GM12878 (cell line): Measurements from ENCODE around the gene HCRTR2. TPM values are rescaled to one million over a fixed set of nuclear protein-coding genes. Genes with fewer than 3 reads are reported as not detected.

Experiments
- FOXK2 ChIP-seq: fragments of 450-650 bp; IDR thresholded peaks from 2 replicates; pipeline ENCODE4 v1.6.1; 2017; ENCODE audit warnings: mild to moderate bottlenecking, moderate library complexity
- KLF5 ChIP-seq: fragments of 450-650 bp; IDR thresholded peaks from 2 replicates; pipeline ENCODE4 v1.6.1; 2014; ENCODE audit warnings: mild to moderate bottlenecking; ENCODE audit not compliant: partially characterized antibody
- STAT1 ChIP-seq: fragments of 450-650 bp; conservative IDR thresholded peaks from 2 replicates; pipeline ENCODE4 v1.6.1; 2014; ENCODE audit warnings: antibody characterized with exemption, mild to moderate bottlenecking
- SUPT20H ChIP-seq: IDR thresholded peaks from 2 replicates; pipeline ENCODE4 v1.6.1; 2011; ENCODE audit warnings: low read depth, mild to moderate bottlenecking, low read length, moderate library complexity, borderline replicate concordance; ENCODE audit not compliant: control insufficient read depth
- polyA plus RNA-seq, 11 experiments: library from polyadenylated mRNA; depleted of rRNA in 4 of 11; unstranded in 6 of 11; stranded (reverse) in 5 of 11; fragments of >200 nt; fragmentation: Nextera tagmentation in 4 of 11; fragmentation: Illumina TruSeq in 1 of 11; extraction: Ambion mirVana in 4 of 11; extraction: Trizol in 1 of 11; gene quantifications; 1 replicate in 1 of 11; 2 replicates in 10 of 11; pipeline versions ENCODE4 v1.2.1 to v1.2.3, GENCODE V29; 2011 to 2016; ENCODE audit warnings: inconsistent platforms in 2 of 11, missing spikeins in 2 of 11, low read depth in 1 of 11
- total RNA-seq, 4 experiments: library from RNA; depleted of rRNA in 3 of 4; stranded (reverse); fragments of >200 nt in 3 of 4; fragmentation: Illumina TruSeq in 1 of 4; extraction: Trizol in 1 of 4; gene quantifications; 2 replicates each; pipeline versions ENCODE4 v1.2.1 to v1.2.3, GENCODE V29; 2013 to 2021
- TF ChIP-seq, protein P1 (sequence below): fragments of 450-650 bp; IDR thresholded peaks from 2 replicates; pipeline ENCODE4 v1.6.1; 2017; ENCODE audit warnings: mild to moderate bottlenecking, moderate library complexity
- TF ChIP-seq, protein P2 (sequence below): fragments of 450-650 bp; formaldehyde crosslinking; IDR thresholded peaks from 2 replicates; pipeline ENCODE4 v1.5.0; 2022; ENCODE audit warnings: mild to moderate bottlenecking, missing genetic modification characterization

Gene HCRTR2
- total and polyA plus RNA-seq, 10 of the 15 experiments (the other 5 are each of a cell fraction or from before 2014, with no cell fraction given), result not detected

DNA sequence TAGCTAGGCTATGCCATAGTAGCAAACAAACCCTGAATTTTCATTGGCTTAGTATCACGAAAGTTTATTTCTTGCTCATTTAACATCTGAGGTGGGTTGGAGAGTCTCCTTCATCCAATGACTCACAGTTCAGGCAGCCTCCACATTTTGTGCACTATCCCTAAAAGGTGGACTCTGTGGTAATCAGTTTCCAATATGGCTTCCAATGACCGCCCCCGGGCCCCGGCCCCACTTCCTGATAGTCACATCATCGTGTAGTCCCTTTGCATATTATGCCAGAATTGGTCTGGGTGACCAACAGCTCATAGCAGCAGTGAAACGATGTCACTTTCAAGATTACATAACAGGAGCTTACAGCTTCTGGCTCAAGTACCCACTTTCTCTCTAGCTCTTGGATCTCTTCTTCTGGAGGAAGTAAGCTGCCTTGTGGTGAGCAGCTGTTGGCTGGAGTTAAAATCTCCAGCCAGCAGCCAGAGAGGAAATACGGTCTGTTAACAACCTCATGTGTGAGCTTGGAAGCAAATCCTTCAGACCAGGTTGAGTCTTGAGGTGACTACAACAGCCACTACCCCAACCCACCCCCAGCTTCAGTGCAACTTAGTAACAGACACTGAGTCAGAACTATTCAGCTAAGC lies 7.8 kb downstream of the HCRTR2 start (continued):
- TF ChIP-seq FOXK2 (no peak), SUPT20H (no peak), KLF5 (no peak), STAT1 (no peak)
- TF ChIP-seq, protein P1, sequence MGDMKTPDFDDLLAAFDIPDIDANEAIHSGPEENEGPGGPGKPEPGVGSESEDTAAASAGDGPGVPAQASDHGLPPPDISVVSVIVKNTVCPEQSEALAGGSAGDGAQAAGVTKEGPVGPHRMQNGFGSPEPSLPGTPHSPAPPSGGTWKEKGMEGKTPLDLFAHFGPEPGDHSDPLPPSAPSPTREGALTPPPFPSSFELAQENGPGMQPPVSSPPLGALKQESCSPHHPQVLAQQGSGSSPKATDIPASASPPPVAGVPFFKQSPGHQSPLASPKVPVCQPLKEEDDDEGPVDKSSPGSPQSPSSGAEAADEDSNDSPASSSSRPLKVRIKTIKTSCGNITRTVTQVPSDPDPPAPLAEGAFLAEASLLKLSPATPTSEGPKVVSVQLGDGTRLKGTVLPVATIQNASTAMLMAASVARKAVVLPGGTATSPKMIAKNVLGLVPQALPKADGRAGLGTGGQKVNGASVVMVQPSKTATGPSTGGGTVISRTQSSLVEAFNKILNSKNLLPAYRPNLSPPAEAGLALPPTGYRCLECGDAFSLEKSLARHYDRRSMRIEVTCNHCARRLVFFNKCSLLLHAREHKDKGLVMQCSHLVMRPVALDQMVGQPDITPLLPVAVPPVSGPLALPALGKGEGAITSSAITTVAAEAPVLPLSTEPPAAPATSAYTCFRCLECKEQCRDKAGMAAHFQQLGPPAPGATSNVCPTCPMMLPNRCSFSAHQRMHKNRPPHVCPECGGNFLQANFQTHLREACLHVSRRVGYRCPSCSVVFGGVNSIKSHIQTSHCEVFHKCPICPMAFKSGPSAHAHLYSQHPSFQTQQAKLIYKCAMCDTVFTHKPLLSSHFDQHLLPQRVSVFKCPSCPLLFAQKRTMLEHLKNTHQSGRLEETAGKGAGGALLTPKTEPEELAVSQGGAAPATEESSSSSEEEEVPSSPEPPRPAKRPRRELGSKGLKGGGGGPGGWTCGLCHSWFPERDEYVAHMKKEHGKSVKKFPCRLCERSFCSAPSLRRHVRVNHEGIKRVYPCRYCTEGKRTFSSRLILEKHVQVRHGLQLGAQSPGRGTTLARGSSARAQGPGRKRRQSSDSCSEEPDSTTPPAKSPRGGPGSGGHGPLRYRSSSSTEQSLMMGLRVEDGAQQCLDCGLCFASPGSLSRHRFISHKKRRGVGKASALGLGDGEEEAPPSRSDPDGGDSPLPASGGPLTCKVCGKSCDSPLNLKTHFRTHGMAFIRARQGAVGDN, result no peak
- TF ChIP-seq, protein P2, sequence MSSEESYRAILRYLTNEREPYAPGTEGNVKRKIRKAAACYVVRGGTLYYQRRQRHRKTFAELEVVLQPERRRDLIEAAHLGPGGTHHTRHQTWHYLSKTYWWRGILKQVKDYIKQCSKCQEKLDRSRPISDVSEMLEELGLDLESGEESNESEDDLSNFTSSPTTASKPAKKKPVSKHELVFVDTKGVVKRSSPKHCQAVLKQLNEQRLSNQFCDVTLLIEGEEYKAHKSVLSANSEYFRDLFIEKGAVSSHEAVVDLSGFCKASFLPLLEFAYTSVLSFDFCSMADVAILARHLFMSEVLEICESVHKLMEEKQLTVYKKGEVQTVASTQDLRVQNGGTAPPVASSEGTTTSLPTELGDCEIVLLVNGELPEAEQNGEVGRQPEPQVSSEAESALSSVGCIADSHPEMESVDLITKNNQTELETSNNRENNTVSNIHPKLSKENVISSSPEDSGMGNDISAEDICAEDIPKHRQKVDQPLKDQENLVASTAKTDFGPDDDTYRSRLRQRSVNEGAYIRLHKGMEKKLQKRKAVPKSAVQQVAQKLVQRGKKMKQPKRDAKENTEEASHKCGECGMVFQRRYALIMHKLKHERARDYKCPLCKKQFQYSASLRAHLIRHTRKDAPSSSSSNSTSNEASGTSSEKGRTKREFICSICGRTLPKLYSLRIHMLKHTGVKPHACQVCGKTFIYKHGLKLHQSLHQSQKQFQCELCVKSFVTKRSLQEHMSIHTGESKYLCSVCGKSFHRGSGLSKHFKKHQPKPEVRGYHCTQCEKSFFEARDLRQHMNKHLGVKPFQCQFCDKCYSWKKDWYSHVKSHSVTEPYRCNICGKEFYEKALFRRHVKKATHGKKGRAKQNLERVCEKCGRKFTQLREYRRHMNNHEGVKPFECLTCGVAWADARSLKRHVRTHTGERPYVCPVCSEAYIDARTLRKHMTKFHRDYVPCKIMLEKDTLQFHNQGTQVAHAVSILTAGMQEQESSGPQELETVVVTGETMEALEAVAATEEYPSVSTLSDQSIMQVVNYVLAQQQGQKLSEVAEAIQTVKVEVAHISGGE (CRISPR knock-in tag), result no peak
